Transverse colon (tissue), 4 donors: ENCODE results near the gene TUBB8. TPM values are rescaled to one million over a fixed set of nuclear protein-coding genes. Genes with fewer than 3 reads are reported as not detected.

Source experiments
- DNase-seq: peaks from one replicate; pipeline ENCODE4 v3.0.0-alpha.2; 2019
- H3K27ac ChIP-seq, 4 donors: fragments of 200-600 bp; sonication (generic); 2 replicates each; pipeline ENCODE4 v1.5.1; 2016 to 2018; ENCODE audit warnings: inconsistent platforms in 4 of 4
- H3K27me3 ChIP-seq: fragments of 200-600 bp; sonication (generic); 2 replicates; pipeline ENCODE4 v1.5.1; 2017; ENCODE audit warnings: inconsistent platforms
- H3K36me3 ChIP-seq, 4 donors: fragments of 200-600 bp; sonication (generic); 2 replicates each; pipeline ENCODE4 v1.5.1; 2017 to 2019; ENCODE audit warnings: inconsistent platforms in 4 of 4
- H3K4me1 ChIP-seq, 4 donors: fragments of 200-600 bp; sonication (generic); 2 replicates each; pipeline ENCODE4 v1.5.1; 2017 to 2020; ENCODE audit warnings: inconsistent platforms in 4 of 4
- H3K4me3 ChIP-seq, 4 donors: fragments of 200-600 bp; sonication (generic); 1 replicate in 1 of 4; 2 replicates in 3 of 4; pipeline versions ENCODE4 v1.5.1 to v1.6.1; 2017 to 2019; ENCODE audit warnings: inconsistent platforms in 4 of 4
- H3K9me3 ChIP-seq, 2 donors: fragments of 200-600 bp; sonication (generic); 2 replicates each; pipeline ENCODE4 v1.5.1; 2017 to 2019; ENCODE audit warnings: inconsistent platforms in 2 of 2
- EP300 ChIP-seq: sonication (generic); formaldehyde crosslinking; IDR thresholded peaks from one replicate; pipeline ENCODE4 v1.6.1; 2017; ENCODE audit warnings: antibody characterized with exemption, low read depth
- POLR2A ChIP-seq: fragments of 450-650 bp; IDR thresholded peaks from one replicate; pipeline ENCODE4 v1.6.1; 2016; ENCODE audit warnings: antibody characterized with exemption, mild to moderate bottlenecking, moderate library complexity
- POLR2AphosphoS5 ChIP-seq, 3 donors: sonication (generic); formaldehyde crosslinking; IDR thresholded peaks; one replicate each; pipeline ENCODE4 v1.6.1; 2016; ENCODE audit warnings: antibody characterized with exemption in 3 of 3
- WGBS, 2 donors: methylation state at CpG; one replicate each; pipeline ENCODE4 v1.1.5; 2018; ENCODE audit warnings: low coverage in 1 of 2; 5-methylcytosine and 5-hydroxymethylcytosine counted together
- in situ Hi-C, 4 donors: fragments of 200-750 bp; cut with MboI; loops; one replicate each; pipeline versions ENCODE4 v1.15.0 to v1.15.1; 2017; ENCODE audit warnings: low sequenced_read_pairs in 3 of 4, low pct_ligation_motif_present in 1 of 4, low pct_unique_long_range_greater_than_20kb in 1 of 4
- intact Hi-C: fragments of 100-400 bp; cut with DNase I; formaldehyde crosslinking; loops from one replicate; pipeline ENCODE4 v1.15.1; 2023; ENCODE audit warnings: low total_unique reads
- total RNA-seq, 4 donors: library from RNA; depleted of rRNA; stranded (reverse); fragments of >200 nt; gene quantifications; one replicate each; pipeline ENCODE4 v1.1.0, GENCODE V29; 2016
- TF ChIP-seq, protein P1 (sequence below), 5 experiments: fragments of 200-600 bp in 3 of 5; fragments of 450-650 bp in 2 of 5; sonication (generic) in 3 of 5; IDR thresholded peaks; 1 replicate in 2 of 5; 2 replicates in 3 of 5; pipeline ENCODE4 v1.5.1; 2016 to 2017; ENCODE audit warnings: antibody characterized with exemption in 5 of 5, inconsistent platforms in 3 of 5, mild to moderate bottlenecking in 2 of 5, moderate library complexity in 1 of 5

TUBB8 gene
- total RNA-seq, 4 donors from 2014 or later, result 0.82 TPM; not detected in 3

DNA sequence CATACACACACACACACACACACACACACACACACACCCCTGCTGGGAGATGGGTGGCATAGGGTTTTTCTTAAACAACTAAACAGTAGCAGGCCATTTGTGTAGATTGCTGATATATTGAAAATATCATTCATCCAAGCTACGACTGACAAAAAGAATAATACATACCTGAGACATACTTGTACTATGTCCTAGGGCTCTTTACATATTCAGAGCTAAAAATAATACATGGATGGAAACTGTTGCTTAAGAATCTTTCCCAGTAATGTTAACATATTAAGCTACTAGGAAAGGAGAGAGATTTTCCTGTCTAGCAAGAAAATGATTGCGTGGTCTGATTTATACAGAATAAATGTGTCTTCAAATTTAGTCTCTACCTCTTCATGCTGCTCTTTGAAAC is 40.2 kb upstream of the TUBB8 start:
- H3K27ac ChIP-seq, result no peak overlapping the region
- H3K4me1 ChIP-seq, result no peaks in the 10 kb centered on the region
- WGBS, 2 donors, result 87 to 88% methylated on average over 2 of the region's 2 CpGs
- peaks cover 0 to 2% of the 10 kb centered on the region in 2 donors for H3K9me3 ChIP-seq
- no peak overlapping the region for H3K4me3 ChIP-seq
- no peaks in the 10 kb centered on the region for H3K36me3 ChIP-seq
- TF ChIP-seq POLR2AphosphoS5 (IDR thresholded peaks at IDR 0.05), result no peak
- TF ChIP-seq POLR2A, result no peak
- TF ChIP-seq, protein P1, sequence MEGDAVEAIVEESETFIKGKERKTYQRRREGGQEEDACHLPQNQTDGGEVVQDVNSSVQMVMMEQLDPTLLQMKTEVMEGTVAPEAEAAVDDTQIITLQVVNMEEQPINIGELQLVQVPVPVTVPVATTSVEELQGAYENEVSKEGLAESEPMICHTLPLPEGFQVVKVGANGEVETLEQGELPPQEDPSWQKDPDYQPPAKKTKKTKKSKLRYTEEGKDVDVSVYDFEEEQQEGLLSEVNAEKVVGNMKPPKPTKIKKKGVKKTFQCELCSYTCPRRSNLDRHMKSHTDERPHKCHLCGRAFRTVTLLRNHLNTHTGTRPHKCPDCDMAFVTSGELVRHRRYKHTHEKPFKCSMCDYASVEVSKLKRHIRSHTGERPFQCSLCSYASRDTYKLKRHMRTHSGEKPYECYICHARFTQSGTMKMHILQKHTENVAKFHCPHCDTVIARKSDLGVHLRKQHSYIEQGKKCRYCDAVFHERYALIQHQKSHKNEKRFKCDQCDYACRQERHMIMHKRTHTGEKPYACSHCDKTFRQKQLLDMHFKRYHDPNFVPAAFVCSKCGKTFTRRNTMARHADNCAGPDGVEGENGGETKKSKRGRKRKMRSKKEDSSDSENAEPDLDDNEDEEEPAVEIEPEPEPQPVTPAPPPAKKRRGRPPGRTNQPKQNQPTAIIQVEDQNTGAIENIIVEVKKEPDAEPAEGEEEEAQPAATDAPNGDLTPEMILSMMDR (IDR thresholded peaks at IDR 0.05), result no peak
- no peak for TF ChIP-seq EP300
- intact Hi-C loops, result no loop called here
- H3K27me3 ChIP-seq, result no peaks in the 10 kb centered on the region
- in situ Hi-C loops, result no loop called here
- DNase-seq, result no peak

DNA sequence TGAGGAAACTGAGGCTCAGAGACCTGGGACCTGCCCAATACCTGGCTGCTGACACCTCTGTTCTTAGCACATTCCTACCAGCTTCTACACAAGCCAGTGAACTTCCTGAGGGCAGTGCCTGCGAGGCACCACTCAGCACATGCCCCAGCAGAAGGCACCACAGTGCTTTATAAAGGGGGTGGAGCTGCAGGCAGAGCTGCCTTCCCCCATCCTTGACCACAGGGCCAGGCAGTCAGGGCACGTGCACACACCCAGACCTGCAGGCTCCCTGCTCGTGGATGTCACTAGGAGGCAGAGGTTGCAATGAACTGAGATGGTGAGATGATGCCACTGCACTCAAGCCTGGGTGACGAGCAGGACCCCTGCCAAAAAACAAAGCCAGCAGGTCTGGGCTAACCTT is 39.2 kb upstream of the TUBB8 start:
- intact Hi-C loops (no loop called here), in situ Hi-C loops (no loop called here)
- TF ChIP-seq POLR2AphosphoS5 (IDR thresholded peaks at IDR 0.05), result no peak
- TF ChIP-seq, protein P1 (IDR thresholded peaks at IDR 0.05), result no peak
- Histone ChIP-seq H3K9me3 (no peaks in the 10 kb centered on the region), H3K36me3 (no peaks in the 10 kb centered on the region), H3K27me3 (no peaks in the 10 kb centered on the region), H3K27ac (no peak overlapping the region), H3K4me1 (no peaks in the 10 kb centered on the region), H3K4me3 (no peak overlapping the region)
- no peak for DNase-seq
- WGBS, 2 donors, result 66% methylated on average over 4 of the region's 4 CpGs; no CpG with 5 or more reads in 1 of the 2 donors

- H3K4me1 ChIP-seq, result no peaks in the 10 kb centered on the region
- no peak overlapping the region for H3K27ac ChIP-seq
- in situ Hi-C loops, result no loop called here
- DNase-seq, result no peak
- no peaks in the 10 kb centered on the region for H3K36me3 ChIP-seq
- no peak overlapping the region for H3K4me3 ChIP-seq
- no peaks in the 10 kb centered on the region for H3K9me3 ChIP-seq
- 70% methylated on average over 19 of the region's 19 CpGs; no CpG with 5 or more reads in 1 of the 2 donors for WGBS, 2 donors
- TF ChIP-seq, protein P1 (IDR thresholded peaks at IDR 0.05), result no peak
- TF ChIP-seq POLR2AphosphoS5 (IDR thresholded peaks at IDR 0.05) (no peak), POLR2A (no peak), EP300 (no peak)
- intact Hi-C loops, result no loop called here
- H3K27me3 ChIP-seq, result no peaks in the 10 kb centered on the region
Observed at GRCh38 chr10:87177-88080, 38.3 kb upstream of the TUBB8 start.

GRCh38 chr10:86031-86430 is 36.9 kb upstream of the TUBB8 start:
- Histone ChIP-seq H3K36me3 (no peaks in the 10 kb centered on the region), H3K27ac (no peak overlapping the region), H3K4me3 (no peak overlapping the region), H3K9me3 (no peaks in the 10 kb centered on the region), H3K4me1 (no peaks in the 10 kb centered on the region), H3K27me3 (no peaks in the 10 kb centered on the region)
- TF ChIP-seq, protein P1 (IDR thresholded peaks at IDR 0.05), result no peak
- TF ChIP-seq EP300 (no peak), POLR2AphosphoS5 (IDR thresholded peaks at IDR 0.05) (no peak), POLR2A (no peak)
- 88% methylated on average over 9 of the region's 10 CpGs; no CpG with 5 or more reads in 1 of the 2 donors for WGBS, 2 donors
- in situ Hi-C loops (no loop called here), intact Hi-C loops (no loop called here)
- no peak for DNase-seq
